ENCODE results near the gene NR1D1. TPM values are rescaled to one million over a fixed set of nuclear protein-coding genes. Genes with fewer than 3 reads are reported as not detected.
A peak's percentile ranks its signal among the peaks of the same experiment; 100 is the strongest.

Gene NR1D1
- total and polyA plus RNA-seq, 2 of the 13 experiments (the other 11 are each of a cell fraction or from before 2014, with no cell fraction given) = 2.1 to 2.7 TPM

DNA sequence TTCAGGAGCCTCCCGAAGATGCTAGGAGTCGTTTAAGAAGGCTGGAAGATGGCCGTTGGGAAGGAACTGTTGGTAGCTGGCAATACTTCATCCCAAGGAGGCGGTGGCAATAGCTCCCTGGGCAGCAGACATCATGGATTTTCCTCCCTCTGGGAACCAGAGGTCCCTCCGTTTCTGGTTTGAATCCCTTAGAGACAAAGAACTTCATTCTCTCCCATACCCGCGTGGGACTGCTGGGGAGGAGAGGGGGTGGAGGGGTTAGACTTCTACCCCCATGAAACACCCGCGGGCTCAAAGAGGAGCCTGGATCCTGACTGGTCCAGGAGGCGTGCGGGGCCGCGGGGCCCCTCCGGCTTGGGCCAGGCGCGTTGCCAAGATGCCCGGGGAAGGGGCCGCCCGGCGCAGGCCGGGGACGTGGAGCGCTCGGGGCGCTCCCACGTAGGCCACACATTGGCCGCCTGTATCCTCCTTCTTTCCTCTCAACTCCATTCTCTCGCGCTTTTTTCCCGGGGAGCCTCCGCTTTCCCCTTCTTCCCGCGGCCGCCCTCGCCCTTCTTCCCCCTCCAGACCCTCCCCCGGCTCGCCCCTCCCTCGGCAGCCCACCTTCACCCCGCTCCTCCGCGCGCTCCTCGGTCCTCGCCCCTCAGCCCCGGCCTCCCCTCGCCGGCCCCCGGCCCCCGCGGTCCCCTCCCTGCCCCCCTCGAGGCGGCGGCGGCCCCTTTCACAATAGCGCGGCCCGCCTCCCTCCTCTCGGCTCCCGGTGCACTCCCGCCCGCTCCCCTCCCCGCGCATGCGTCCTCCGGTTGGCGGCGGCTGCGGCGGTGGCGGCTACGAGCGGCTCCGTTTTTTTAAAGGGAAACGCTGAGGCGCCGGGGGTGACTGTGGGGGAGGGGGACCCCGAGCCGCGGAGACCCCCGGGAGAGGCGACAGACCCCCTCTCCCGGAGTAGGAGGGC, 21.1 kb upstream of the NR1D1 start, which contains the start of gene MSL1 (continued):
- TF ChIP-seq, protein P1, sequence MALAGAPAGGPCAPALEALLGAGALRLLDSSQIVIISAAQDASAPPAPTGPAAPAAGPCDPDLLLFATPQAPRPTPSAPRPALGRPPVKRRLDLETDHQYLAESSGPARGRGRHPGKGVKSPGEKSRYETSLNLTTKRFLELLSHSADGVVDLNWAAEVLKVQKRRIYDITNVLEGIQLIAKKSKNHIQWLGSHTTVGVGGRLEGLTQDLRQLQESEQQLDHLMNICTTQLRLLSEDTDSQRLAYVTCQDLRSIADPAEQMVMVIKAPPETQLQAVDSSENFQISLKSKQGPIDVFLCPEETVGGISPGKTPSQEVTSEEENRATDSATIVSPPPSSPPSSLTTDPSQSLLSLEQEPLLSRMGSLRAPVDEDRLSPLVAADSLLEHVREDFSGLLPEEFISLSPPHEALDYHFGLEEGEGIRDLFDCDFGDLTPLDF (CRISPR knock-in tag; IDR thresholded peaks at IDR 0.05) = no peak
- peak; percentile 35; the same call in 1 of the 2 replicates for TF ChIP-seq RXRA (CRISPR knock-in tag; IDR thresholded peaks at IDR 0.05)
- no peak for TF ChIP-seq ZNF264 (CRISPR knock-in tag; IDR thresholded peaks at IDR 0.05)
- no peak for TF ChIP-seq TSC22D2 (CRISPR knock-in tag; IDR thresholded peaks at IDR 0.05; ENCODE audit: borderline replicate concordance)
- TF ChIP-seq, protein P2, sequence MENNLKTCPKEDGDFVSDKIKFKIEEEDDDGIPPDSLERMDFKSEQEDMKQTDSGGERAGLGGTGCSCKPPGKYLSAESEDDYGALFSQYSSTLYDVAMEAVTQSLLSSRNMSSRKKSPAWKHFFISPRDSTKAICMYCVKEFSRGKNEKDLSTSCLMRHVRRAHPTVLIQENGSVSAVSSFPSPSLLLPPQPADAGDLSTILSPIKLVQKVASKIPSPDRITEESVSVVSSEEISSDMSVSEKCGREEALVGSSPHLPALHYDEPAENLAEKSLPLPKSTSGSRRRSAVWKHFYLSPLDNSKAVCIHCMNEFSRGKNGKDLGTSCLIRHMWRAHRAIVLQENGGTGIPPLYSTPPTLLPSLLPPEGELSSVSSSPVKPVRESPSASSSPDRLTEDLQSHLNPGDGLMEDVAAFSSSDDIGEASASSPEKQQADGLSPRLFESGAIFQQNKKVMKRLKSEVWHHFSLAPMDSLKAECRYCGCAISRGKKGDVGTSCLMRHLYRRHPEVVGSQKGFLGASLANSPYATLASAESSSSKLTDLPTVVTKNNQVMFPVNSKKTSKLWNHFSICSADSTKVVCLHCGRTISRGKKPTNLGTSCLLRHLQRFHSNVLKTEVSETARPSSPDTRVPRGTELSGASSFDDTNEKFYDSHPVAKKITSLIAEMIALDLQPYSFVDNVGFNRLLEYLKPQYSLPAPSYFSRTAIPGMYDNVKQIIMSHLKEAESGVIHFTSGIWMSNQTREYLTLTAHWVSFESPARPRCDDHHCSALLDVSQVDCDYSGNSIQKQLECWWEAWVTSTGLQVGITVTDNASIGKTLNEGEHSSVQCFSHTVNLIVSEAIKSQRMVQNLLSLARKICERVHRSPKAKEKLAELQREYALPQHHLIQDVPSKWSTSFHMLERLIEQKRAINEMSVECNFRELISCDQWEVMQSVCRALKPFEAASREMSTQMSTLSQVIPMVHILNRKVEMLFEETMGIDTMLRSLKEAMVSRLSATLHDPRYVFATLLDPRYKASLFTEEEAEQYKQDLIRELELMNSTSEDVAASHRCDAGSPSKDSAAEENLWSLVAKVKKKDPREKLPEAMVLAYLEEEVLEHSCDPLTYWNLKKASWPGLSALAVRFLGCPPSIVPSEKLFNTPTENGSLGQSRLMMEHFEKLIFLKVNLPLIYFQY (CRISPR knock-in tag; IDR thresholded peaks at IDR 0.05; ENCODE audit: borderline replicate concordance) = 0 out of 2 replicates have a peak, but pooled peaks have one; percentile 40
- no peak for TF ChIP-seq SP140L (CRISPR knock-in tag; IDR thresholded peaks at IDR 0.05; ENCODE audit: borderline replicate concordance)
- TF ChIP-seq, protein P3, sequence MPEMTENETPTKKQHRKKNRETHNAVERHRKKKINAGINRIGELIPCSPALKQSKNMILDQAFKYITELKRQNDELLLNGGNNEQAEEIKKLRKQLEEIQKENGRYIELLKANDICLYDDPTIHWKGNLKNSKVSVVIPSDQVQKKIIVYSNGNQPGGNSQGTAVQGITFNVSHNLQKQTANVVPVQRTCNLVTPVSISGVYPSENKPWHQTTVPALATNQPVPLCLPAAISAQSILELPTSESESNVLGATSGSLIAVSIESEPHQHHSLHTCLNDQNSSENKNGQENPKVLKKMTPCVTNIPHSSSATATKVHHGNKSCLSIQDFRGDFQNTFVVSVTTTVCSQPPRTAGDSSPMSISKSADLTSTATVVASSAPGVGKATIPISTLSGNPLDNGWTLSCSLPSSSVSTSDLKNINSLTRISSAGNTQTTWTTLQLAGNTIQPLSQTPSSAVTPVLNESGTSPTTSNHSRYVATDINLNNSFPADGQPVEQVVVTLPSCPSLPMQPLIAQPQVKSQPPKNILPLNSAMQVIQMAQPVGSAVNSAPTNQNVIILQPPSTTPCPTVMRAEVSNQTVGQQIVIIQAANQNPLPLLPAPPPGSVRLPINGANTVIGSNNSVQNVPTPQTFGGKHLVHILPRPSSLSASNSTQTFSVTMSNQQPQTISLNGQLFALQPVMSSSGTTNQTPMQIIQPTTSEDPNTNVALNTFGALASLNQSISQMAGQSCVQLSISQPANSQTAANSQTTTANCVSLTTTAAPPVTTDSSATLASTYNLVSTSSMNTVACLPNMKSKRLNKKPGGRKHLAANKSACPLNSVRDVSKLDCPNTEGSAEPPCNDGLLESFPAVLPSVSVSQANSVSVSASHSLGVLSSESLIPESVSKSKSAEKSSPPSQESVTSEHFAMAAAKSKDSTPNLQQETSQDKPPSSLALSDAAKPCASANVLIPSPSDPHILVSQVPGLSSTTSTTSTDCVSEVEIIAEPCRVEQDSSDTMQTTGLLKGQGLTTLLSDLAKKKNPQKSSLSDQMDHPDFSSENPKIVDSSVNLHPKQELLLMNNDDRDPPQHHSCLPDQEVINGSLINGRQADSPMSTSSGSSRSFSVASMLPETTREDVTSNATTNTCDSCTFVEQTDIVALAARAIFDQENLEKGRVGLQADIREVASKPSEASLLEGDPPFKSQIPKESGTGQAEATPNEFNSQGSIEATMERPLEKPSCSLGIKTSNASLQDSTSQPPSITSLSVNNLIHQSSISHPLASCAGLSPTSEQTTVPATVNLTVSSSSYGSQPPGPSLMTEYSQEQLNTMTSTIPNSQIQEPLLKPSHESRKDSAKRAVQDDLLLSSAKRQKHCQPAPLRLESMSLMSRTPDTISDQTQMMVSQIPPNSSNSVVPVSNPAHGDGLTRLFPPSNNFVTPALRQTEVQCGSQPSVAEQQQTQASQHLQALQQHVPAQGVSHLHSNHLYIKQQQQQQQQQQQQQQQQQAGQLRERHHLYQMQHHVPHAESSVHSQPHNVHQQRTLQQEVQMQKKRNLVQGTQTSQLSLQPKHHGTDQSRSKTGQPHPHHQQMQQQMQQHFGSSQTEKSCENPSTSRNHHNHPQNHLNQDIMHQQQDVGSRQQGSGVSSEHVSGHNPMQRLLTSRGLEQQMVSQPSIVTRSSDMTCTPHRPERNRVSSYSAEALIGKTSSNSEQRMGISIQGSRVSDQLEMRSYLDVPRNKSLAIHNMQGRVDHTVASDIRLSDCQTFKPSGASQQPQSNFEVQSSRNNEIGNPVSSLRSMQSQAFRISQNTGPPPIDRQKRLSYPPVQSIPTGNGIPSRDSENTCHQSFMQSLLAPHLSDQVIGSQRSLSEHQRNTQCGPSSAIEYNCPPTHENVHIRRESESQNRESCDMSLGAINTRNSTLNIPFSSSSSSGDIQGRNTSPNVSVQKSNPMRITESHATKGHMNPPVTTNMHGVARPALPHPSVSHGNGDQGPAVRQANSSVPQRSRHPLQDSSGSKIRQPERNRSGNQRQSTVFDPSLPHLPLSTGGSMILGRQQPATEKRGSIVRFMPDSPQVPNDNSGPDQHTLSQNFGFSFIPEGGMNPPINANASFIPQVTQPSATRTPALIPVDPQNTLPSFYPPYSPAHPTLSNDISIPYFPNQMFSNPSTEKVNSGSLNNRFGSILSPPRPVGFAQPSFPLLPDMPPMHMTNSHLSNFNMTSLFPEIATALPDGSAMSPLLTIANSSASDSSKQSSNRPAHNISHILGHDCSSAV (CRISPR knock-in tag; IDR thresholded peaks at IDR 0.05; ENCODE audit: borderline replicate concordance) = no peak
- TF ChIP-seq RFXANK (CRISPR knock-in tag; IDR thresholded peaks at IDR 0.05) = no peak
- TF ChIP-seq ZC3H13 (CRISPR knock-in tag; IDR thresholded peaks at IDR 0.05) = no peak
- no peak for TF ChIP-seq REPIN1 (CRISPR knock-in tag; IDR thresholded peaks at IDR 0.05; ENCODE audit: borderline replicate concordance, low read depth)
- no peak for TF ChIP-seq HNRNPUL1 (IDR thresholded peaks at IDR 0.05; ENCODE audit: low read depth, low read length)
- TF ChIP-seq FLYWCH1 (CRISPR knock-in tag; IDR thresholded peaks at IDR 0.05) = no peak
- TF ChIP-seq ZNF674 (CRISPR knock-in tag; IDR thresholded peaks at IDR 0.05; ENCODE audit: low read depth) = no peak
- TF ChIP-seq, protein P4, sequence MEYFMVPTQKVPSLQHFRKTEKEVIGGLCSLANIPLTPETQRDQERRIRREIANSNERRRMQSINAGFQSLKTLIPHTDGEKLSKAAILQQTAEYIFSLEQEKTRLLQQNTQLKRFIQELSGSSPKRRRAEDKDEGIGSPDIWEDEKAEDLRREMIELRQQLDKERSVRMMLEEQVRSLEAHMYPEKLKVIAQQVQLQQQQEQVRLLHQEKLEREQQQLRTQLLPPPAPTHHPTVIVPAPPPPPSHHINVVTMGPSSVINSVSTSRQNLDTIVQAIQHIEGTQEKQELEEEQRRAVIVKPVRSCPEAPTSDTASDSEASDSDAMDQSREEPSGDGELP (IDR thresholded peaks at IDR 0.05; ENCODE audit: borderline replicate concordance, low read depth) = no peak
